NOMO-1 (cell line): ENCODE measurements around the gene ZBTB1.
"Not testable (repeated sequence)": the region's sequence is repeated elsewhere in the genome, so short reads cannot be mapped to it uniquely, and the experiment has no call there.

Experiments used
- DNase-seq, 2 experiments: peaks; one replicate each; lab custom pipeline; 2025; ENCODE audit not compliant: unreplicated experiment in 2 of 2; lab: John Stamatoyannopoulos, UW

Gene ZBTB1

GRCh38 chr14:64563696-64564095 is 59.1 kb downstream of the ZBTB1 start:
- DNase-seq = no peak

DNA sequence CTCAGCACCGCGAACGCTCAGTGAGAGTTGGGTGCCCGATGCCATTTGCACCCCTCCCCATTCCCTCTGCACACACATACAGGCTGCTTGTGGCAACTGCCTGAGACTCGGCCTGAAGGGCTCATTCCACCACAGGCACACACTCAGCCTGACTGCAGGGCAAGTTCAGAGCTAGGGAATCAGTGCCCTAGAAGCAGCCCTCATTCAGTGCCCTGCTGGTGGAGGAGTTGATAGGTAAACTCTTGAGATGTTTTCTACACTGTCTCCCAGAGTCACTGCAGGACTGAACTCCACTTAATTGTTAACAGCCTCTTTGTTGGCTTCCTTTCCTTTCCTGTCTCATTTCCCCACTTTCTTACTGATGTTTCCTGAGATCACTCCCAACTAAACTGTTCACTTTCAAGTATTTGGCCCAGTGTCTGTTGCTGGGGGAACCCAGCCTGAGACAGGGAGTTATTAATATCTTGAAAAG is 62.1 kb downstream of the ZBTB1 start:
- peak in 1 of 2 experiments; percentile 3 for DNase-seq

GRCh38 chr14:64569138-64569631 is 64.6 kb downstream of the ZBTB1 start:
- peak; percentile 27 to 59 for DNase-seq

DNA sequence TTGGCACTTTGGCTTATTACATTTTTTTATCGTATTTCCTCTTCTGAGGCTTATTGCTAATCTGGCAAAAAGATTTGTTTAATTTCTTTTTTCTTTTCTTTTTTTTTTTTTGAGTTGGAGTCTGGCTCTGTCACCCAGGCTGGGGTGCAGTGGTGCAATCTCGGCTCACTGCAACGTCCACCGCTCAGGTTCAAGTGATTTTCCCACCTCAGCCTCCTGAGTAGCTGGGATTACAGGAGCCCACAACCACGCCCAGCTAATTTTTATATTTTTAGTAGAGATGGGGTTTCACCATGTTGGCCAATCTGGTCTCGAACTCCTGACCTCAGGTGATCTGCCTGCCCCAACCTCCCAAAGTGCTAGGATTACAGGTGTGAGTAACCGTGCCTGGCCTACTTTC is 65.1 kb downstream of the ZBTB1 start:
- DNase-seq = not testable (repeated sequence)

DNA sequence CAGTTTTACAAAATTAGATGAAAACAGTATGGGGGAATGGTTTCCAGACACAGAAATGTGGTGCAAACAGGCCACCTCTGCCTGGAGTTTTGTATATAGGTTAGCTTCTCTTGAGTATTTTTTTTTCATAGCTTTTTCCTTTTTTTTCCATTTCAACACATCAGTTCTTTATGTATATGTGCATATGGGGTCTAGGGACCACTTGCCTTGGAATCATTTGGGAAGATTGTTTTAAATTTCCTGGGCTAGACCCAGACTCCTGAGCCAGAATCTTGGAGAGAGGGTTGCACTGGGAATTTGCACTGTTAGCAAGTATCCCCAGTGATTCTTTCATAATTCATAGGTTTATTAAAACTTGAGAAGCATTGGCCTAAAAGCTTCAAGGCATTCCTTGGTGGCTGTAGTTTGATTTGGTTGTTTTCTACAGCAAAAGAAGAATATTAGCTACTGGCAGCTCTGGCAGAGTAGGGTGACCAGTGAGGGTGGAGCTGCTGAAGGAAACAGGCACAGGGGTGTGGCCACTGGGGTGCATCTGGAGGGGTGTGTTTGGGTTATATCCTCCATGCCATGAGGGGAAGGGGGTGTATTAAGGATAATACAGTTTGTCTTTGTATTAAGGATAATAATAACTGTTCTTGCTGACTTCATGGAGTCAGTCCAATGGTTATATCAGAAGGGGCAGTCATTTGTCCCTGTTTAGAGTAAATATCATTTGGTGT is 68.0 kb downstream of the ZBTB1 start:
- no peak for DNase-seq

DNA sequence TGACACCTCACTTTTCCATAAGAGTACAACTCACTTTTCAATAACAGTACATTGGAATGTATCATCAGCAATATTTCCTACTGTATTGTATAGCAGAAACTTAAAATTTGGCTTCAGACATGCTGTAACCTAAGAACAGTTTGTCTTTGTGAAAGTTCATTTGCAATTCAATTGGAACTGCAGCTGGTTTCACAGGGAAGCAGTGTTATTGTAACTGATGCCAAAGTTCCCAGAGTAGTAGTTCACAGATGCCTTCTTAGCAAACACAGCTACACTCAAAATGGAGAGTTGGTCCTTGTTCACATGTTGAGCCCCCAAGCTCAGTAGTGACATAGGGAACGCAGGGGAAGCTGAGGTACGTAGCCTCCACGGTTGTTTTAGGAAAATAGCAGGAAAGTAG is 68.5 kb downstream of the ZBTB1 start:
- no peak for DNase-seq
